ENCODE results near the gene SEPTIN3. TPM values are rescaled to one million over a fixed set of nuclear protein-coding genes. Genes with fewer than 3 reads are reported as not detected.
"Not testable (repeated sequence)": the region's sequence is repeated elsewhere in the genome, so short reads cannot be mapped to it uniquely, and the experiment has no call there.

The SEPTIN3 gene
- total RNA-seq, 1 donor from 2014 or later = 35.5 TPM

GRCh38 chr22:41939981-41940831 is 29.0 kb upstream of the SEPTIN3 start:
- intact Hi-C loops (cut with DNase I) = loop anchor here (2.0 to 5.0 kb wide), 3 partner anchors 121 to 243 kb away; partner anchors contain the start of gene MEI1
- no peak for DNase-seq (ENCODE audit: low spot score)
- ATAC-seq = peak; percentile 38

- intact Hi-C loops (cut with DNase I) = loop anchor here (2.0 to 5.0 kb wide), 3 partner anchors 122 to 244 kb away; partner anchors contain the start of gene MEI1
- peak; percentile 92 for DNase-seq (ENCODE audit: low spot score)
- ATAC-seq = peak; percentile 93
These were observed 28.1 kb upstream of the SEPTIN3 start for GRCh38 chr22:41940832-41941765.

GRCh38 chr22:41943661-41944209 is 25.5 kb upstream of the SEPTIN3 start:
- ATAC-seq (no peak), DNase-seq (ENCODE audit: low spot score) (no peak)
- intact Hi-C loops (cut with DNase I) = loop anchor here (5.0 kb wide), 2 partner anchors 196 to 246 kb away; partner anchors contain the start of gene MEI1

GRCh38 chr22:41946629-41947423 is 22.4 kb upstream of the SEPTIN3 start, which contains the start of gene CENPM:
CENPM (minus strand) TSS chr22:41947152; CDS start chr22:41947076, 76 bp downstream.
- DNase-seq (ENCODE audit: low spot score) (peak; percentile 95), ATAC-seq (peak; percentile 98)
- intact Hi-C loops (cut with DNase I) = no loop called here

- DNase-seq (ENCODE audit: low spot score) = no peak
- intact Hi-C loops (cut with DNase I) = no loop called here
- ATAC-seq = no peak
These were observed 21.7 kb upstream of the SEPTIN3 start for GRCh38 chr22:41947424-41948080.

- intact Hi-C loops (cut with DNase I) = no loop called here
- ATAC-seq = no peak
- no peak for DNase-seq (ENCODE audit: low spot score)
These were observed 21.1 kb upstream of the SEPTIN3 start for GRCh38 chr22:41948142-41948541.

- ATAC-seq; intact Hi-C loops (cut with DNase I); DNase-seq (ENCODE audit: low spot score): not testable (repeated sequence)
These were observed 20.3 kb upstream of the SEPTIN3 start for GRCh38 chr22:41948928-41949296.

GRCh38 chr22:41949297-41949965 is 19.8 kb upstream of the SEPTIN3 start:
- no peak for DNase-seq (ENCODE audit: low spot score)
- no peak for ATAC-seq
- intact Hi-C loops (cut with DNase I) = no loop called here

GRCh38 chr22:41951898-41952474 is 17.3 kb upstream of the SEPTIN3 start, which contains the start of gene SMIM45:
SMIM45 (plus strand) TSS chr22:41952150.
- DNase-seq (ENCODE audit: low spot score) (no peak), ATAC-seq (no peak)
- intact Hi-C loops (cut with DNase I) = no loop called here

GRCh38 chr22:41952713-41953112 is 16.5 kb upstream of the SEPTIN3 start:
- intact Hi-C loops (cut with DNase I) = no loop called here
- ATAC-seq = no peak

GRCh38 chr22:41957941-41958556 is 11.2 kb upstream of the SEPTIN3 start:
- DNase-seq (ENCODE audit: low spot score) (no peak), ATAC-seq (no peak)
- intact Hi-C loops (cut with DNase I) = no loop called here

More at GRCh38 chr22:41952713-41953112, 16.5 kb upstream of the SEPTIN3 start:
- DNase-seq (ENCODE audit: low spot score) = no peak

GRCh38 chr22:41963453-41964111 is 5.7 kb upstream of the SEPTIN3 start:
- intact Hi-C loops (cut with DNase I) = no loop called here
- ATAC-seq (peak; percentile 83), DNase-seq (ENCODE audit: low spot score) (no peak)

- peak; percentile 46 for ATAC-seq
- no peak for DNase-seq (ENCODE audit: low spot score)
- intact Hi-C loops (cut with DNase I) = no loop called here
These were observed 5.1 kb upstream of the SEPTIN3 start for GRCh38 chr22:41964112-41964491.

- ATAC-seq (no peak), DNase-seq (ENCODE audit: low spot score) (no peak)
- intact Hi-C loops (cut with DNase I) = no loop called here
These were observed 3.0 kb upstream of the SEPTIN3 start for GRCh38 chr22:41966225-41966606.

- no peak for DNase-seq (ENCODE audit: low spot score)
- intact Hi-C loops (cut with DNase I) = no loop called here
- no peak for ATAC-seq
These were observed 2.5 kb upstream of the SEPTIN3 start for GRCh38 chr22:41966607-41967240.

GRCh38 chr22:41968601-41969000 is 642 bp upstream of the SEPTIN3 start:
- ATAC-seq = no peak
- intact Hi-C loops (cut with DNase I) = no loop called here
- DNase-seq (ENCODE audit: low spot score) = no peak
